ENCODE data around the gene DNAAF5. TPM values are rescaled to one million over a fixed set of nuclear protein-coding genes. Genes with fewer than 3 reads are reported as not detected.
A peak's percentile ranks its signal among the peaks of the same experiment; 100 is the strongest.

The DNAAF5 gene
- total and polyA plus RNA-seq, 9 of the 15 experiments (the other 6 are each of a cell fraction or from before 2014, with no cell fraction given), result 3.1 to 69.7 (median 19.1) TPM

DNA sequence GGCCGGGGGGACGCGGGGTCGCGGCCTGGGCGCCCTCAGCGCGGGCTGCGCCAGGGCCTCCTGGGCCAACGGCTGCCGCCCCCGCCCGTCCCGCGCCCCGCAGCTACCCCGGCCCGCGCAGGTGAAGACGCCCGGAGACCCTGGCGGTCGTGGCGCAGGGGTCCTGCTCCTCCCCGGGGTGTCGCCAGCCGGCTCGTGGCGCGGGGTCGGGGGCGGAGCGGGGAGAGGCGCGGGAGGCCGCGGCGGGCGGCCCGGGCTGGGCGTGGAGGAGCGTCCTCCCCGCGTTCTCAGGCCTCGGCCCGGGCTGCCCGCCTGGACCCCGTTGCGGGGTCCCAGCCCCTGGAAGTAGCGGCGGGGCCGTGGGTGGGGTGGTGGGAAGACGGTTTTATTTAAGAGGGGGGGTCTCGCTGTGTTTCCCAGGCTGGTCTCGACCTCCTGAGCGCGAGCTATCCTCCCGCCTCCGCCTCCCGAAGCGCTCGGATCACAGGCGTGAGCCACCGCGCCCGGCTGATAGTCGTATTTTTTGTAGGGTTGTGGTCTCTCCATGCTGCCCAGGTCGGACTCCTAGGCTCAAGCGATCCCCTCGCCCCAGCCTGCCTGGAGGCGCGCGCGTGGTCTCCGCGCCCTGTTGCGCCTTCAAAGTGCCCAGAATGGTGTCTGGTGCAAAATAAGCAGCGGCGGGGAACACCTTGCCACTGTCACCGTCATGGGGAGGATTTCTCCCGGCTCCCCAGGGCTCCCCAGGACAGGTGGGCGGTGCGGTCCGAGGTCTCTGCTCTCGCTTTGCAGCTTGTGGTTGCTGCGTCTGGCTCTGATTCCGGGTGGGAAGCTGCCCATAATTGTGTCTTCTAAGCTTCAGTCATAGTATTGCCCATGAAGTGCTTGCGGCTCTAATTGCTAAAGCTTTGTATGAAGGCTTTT, 90.5 kb downstream of the DNAAF5 start:
- intact Hi-C loops (cut with micrococcal nuclease) (loop anchor here (5.0 kb wide), 1 partner anchor 55 kb away; no protein-coding TSS in a partner anchor), in situ Hi-C loops (cut with MboI) (no loop called here)
- Histone ChIP-seq H3K27ac (ENCODE audit: extremely low read depth, low read depth, low read length) (peak overlapping the region; percentile 75), H3K4me1 (replicated peaks in 1 of 2; ENCODE audit: control insufficient read depth in 2 of 2, insufficient read depth in 2 of 2, low read length in 2 of 2) (peaks cover 24 to 30% of the 10 kb centered on the region in 2 experiments), H3K4me2 (ENCODE audit: insufficient read depth, low read length) (peak overlapping the region; percentile 92), H3K9me3 (replicated peaks; ENCODE audit: control insufficient read depth, insufficient read depth, low read depth, low read length) (no peaks in the 10 kb centered on the region), H2AFZ (ENCODE audit: low read depth, low read length) (peak overlapping the region; percentile 44; the same call in 1 of the 2 replicates), H3K9ac (ENCODE audit: insufficient read depth in 1 of 2, low read depth in 2 of 2, low read length in 2 of 2) (peak overlapping the region; percentile 69 to 100), H3K9me1 (ENCODE audit: control insufficient read depth, insufficient read depth, low read length) (no peaks in the 10 kb centered on the region), H3K27me3 (ENCODE audit: control insufficient read depth in 2 of 2, insufficient read depth in 2 of 2, low read length in 2 of 2) (no peaks in the 10 kb centered on the region), H4K20me1 (replicated peaks; ENCODE audit: control insufficient read depth, insufficient read depth, low read length) (peaks cover 17% of the 10 kb centered on the region), H3K79me2 (ENCODE audit: control insufficient read depth, insufficient read depth, low read length) (peaks cover 54% of the 10 kb centered on the region), H3K4me3 (peak overlapping the region; percentile 69), H3K36me3 (ENCODE audit: control insufficient read depth, insufficient read depth, low read length) (peaks cover 5% of the 10 kb centered on the region)
- ChIA-PET POLR2A (interaction anchor here (0.6 to 2.6 kb wide), 10 partner anchors 9 to 950 kb away, joined by 3 to 7 read pairs (median 3); no protein-coding TSS in a partner anchor), CTCF (ENCODE audit: low intra/inter-chr PET ratio) (interaction anchor here (0.7 kb wide), 1 partner anchor 59 kb away, joined by 7 read pairs; the partner anchor contains the start of gene GET4)
- ATAC-seq (peak; percentile 42), FAIRE-seq (no peak), DNase-seq (ENCODE audit: extremely low read depth in 1 of 4, low spot score in 3 of 4) (peak in 3 of 4 experiments; percentile 34 to 59 (median 55))
- WGBS (ENCODE audit: insufficient coverage, low coverage, missing lambda C conversion rate), result under 1% methylated on average over 38 of the region's 88 CpGs
- no TSS peak for BruUV-seq (replicated peaks)
- TF ChIP-seq, protein P1, sequence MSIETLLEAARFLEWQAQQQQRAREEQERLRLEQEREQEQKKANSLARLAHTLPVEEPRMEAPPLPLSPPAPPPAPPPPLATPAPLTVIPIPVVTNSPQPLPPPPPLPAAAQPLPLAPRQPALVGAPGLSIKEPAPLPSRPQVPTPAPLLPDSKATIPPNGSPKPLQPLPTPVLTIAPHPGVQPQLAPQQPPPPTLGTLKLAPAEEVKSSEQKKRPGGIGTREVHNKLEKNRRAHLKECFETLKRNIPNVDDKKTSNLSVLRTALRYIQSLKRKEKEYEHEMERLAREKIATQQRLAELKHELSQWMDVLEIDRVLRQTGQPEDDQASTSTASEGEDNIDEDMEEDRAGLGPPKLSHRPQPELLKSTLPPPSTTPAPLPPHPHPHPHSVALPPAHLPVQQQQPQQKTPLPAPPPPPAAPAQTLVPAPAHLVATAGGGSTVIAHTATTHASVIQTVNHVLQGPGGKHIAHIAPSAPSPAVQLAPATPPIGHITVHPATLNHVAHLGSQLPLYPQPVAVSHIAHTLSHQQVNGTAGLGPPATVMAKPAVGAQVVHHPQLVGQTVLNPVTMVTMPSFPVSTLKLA (conservative IDR thresholded peaks at IDR 0.05), result peak in 1 of 2 experiments; percentile 45; a peak in 1 of 4 replicates
- TF ChIP-seq PCBP2 (IDR thresholded peaks at IDR 0.05; ENCODE audit: low read depth, low read length, poor library complexity, severe bottlenecking), result no peak
- no peak for TF ChIP-seq ZNF717 (CRISPR knock-in tag; IDR thresholded peaks at IDR 0.05)
- TF ChIP-seq FIP1L1 (IDR thresholded peaks at IDR 0.05; ENCODE audit: low read depth, low read length, poor library complexity, severe bottlenecking), result peak; percentile 36
- no peak for TF ChIP-seq CSDE1 (IDR thresholded peaks at IDR 0.05)
- TF ChIP-seq ZNF639 (CRISPR knock-in tag; conservative IDR thresholded peaks at IDR 0.05 in 1 of 2, IDR thresholded peaks at IDR 0.05 in 1 of 2), result 0 out of 4 replicates have a peak, but pooled peaks of 1 of the 2 experiments have one; percentile 16
- TF ChIP-seq MAZ (CRISPR knock-in tag; conservative IDR thresholded peaks at IDR 0.05 in 1 of 2, IDR thresholded peaks at IDR 0.05 in 1 of 2), result 0 out of 4 replicates have a peak, but pooled peaks of 1 of the 2 experiments have one; percentile 13
- peak; percentile 57 for TF ChIP-seq ZFX (CRISPR knock-in tag; IDR thresholded peaks at IDR 0.05)
- TF ChIP-seq SAP30 (IDR thresholded peaks at IDR 0.05; ENCODE audit: borderline replicate concordance, insufficient read depth, low read depth, low read length, poor library complexity, severe bottlenecking), result peak; percentile 50
- no peak for TF ChIP-seq ZEB2 (IDR thresholded peaks at IDR 0.05)
- TF ChIP-seq, protein P2, sequence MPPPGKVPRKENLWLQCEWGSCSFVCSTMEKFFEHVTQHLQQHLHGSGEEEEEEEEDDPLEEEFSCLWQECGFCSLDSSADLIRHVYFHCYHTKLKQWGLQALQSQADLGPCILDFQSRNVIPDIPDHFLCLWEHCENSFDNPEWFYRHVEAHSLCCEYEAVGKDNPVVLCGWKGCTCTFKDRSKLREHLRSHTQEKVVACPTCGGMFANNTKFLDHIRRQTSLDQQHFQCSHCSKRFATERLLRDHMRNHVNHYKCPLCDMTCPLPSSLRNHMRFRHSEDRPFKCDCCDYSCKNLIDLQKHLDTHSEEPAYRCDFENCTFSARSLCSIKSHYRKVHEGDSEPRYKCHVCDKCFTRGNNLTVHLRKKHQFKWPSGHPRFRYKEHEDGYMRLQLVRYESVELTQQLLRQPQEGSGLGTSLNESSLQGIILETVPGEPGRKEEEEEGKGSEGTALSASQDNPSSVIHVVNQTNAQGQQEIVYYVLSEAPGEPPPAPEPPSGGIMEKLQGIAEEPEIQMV (tag; conservative IDR thresholded peaks at IDR 0.05; ENCODE audit: low read depth), result no peak
- peak; percentile 21 for TF ChIP-seq PCBP1 (IDR thresholded peaks at IDR 0.05; ENCODE audit: low read depth, low read length, poor library complexity, severe bottlenecking)
- TF ChIP-seq ZNF3 (CRISPR knock-in tag; IDR thresholded peaks at IDR 0.05), result no peak
- no peak for TF ChIP-seq SMARCE1 (IDR thresholded peaks at IDR 0.05)

All from K562 (cell line).